Fibroblast of lung (primary cell): ENCODE data around the gene CRLF2.

Source experiments
- EZH2 ChIP-seq: IDR thresholded peaks from 2 replicates; pipeline ENCODE4 v1.5.1; 2012; ENCODE audit warnings: low read length, control low read depth, mild to moderate bottlenecking; ENCODE audit errors: missing control alignments
- TF ChIP-seq, protein P1 (sequence below), 2 donors: IDR thresholded peaks in 1 of 2; conservative IDR thresholded peaks in 1 of 2; 1 replicate in 1 of 2; 2 replicates in 1 of 2; pipeline ENCODE4 v1.5.1; 2011 to 2012; ENCODE audit warnings: low read length in 2 of 2, control low read depth in 1 of 2, inconsistent platforms in 1 of 2, low read depth in 1 of 2, mild to moderate bottlenecking in 1 of 2

DNA sequence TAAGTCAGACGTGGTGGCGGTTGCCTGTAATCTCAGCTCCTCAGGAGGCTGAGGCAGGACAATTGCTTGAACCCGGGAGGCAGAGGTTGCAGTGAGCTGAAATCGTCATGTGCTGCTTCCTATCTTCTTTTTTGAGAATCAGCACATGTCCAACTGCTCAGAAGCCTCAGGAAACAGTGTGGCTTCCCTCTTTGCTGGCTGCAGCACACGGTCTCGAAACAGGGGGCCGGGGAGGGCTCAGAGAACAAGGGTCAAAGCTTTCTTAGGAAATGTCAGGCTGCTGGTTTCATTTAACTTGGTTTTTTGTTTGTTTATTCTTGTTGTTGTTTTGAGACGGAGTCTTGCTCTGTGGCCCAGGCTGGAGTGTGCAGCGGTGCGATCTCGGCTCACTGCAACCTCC lies 31.3 kb downstream of the CRLF2 start:
- TF ChIP-seq, protein P1, sequence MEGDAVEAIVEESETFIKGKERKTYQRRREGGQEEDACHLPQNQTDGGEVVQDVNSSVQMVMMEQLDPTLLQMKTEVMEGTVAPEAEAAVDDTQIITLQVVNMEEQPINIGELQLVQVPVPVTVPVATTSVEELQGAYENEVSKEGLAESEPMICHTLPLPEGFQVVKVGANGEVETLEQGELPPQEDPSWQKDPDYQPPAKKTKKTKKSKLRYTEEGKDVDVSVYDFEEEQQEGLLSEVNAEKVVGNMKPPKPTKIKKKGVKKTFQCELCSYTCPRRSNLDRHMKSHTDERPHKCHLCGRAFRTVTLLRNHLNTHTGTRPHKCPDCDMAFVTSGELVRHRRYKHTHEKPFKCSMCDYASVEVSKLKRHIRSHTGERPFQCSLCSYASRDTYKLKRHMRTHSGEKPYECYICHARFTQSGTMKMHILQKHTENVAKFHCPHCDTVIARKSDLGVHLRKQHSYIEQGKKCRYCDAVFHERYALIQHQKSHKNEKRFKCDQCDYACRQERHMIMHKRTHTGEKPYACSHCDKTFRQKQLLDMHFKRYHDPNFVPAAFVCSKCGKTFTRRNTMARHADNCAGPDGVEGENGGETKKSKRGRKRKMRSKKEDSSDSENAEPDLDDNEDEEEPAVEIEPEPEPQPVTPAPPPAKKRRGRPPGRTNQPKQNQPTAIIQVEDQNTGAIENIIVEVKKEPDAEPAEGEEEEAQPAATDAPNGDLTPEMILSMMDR (conservative IDR thresholded peaks at IDR 0.05 in 1 of 2, IDR thresholded peaks at IDR 0.05 in 1 of 2; ENCODE audit: low read depth in 1 of 2, low read length in 2 of 2): no peak
- TF ChIP-seq EZH2: no peak
